ENCODE results near the gene ZBTB7B. TPM values are rescaled to one million over a fixed set of nuclear protein-coding genes. Genes with fewer than 3 reads are reported as not detected.

ZBTB7B gene
- total RNA-seq, 1 donor from 2014 or later = 36.5 TPM

GRCh38 chr1:155038602-155039307 lies 36.2 kb downstream of the ZBTB7B start:
- DNase-seq (ENCODE audit: low read depth) = peak; percentile 54

- no peak for DNase-seq (ENCODE audit: low read depth)
Observed at GRCh38 chr1:155039308-155039669, 36.7 kb downstream of the ZBTB7B start.

GRCh38 chr1:155040358-155041093 lies 37.9 kb downstream of the ZBTB7B start:
- DNase-seq (ENCODE audit: low read depth) = no peak

DNA sequence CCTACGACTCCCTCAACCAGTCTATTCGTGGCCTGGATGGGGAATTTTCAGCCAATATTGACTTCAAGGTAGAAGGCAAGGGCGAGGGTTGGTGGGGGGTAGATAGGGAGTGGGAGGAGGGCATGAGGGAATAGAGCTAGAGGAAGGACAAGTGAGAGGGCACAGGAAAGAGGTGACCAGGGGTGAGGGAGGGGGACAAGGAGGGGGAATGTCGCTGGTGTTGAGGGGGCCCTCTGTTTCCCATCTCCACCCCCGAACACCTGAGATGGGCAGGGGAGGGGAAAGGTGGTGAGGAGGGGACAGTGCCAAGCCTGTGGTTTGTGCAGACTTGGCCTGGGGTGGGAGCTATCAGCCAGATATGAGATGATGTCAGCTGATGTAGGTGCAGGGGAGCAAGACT lies 40.2 kb downstream of the ZBTB7B start:
- no peak for DNase-seq (ENCODE audit: low read depth)

- DNase-seq (ENCODE audit: low read depth) = no peak
Observed at GRCh38 chr1:155043301-155043702, 40.7 kb downstream of the ZBTB7B start.

GRCh38 chr1:155043793-155044192 lies 41.2 kb downstream of the ZBTB7B start:
- no peak for DNase-seq (ENCODE audit: low read depth)

DNA sequence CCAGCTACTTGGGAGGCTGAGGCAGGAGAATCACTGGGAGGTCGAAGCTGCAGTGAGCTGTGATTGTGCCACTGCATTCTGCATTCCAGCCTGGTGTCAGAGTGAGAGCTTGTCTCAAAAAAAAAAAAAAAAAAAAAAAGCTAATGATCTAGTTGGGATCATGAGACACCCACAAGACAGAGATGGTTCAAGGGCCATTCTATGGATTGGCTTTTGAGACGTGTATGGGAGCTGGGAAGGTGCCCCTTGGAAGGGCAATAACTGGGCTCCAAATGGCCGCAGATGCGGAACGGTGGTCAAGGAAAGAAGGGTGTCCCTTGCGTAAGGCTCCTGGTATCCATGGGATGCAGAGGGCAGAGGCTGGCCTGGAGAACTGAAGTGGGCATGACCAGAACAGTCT lies 41.8 kb downstream of the ZBTB7B start:
- DNase-seq (ENCODE audit: low read depth) = no peak

GRCh38 chr1:155044812-155045657 lies 42.4 kb downstream of the ZBTB7B start:
- DNase-seq (ENCODE audit: low read depth) = peak; percentile 72

- DNase-seq (ENCODE audit: low read depth) = no peak
Observed at GRCh38 chr1:155048449-155049334, 46.1 kb downstream of the ZBTB7B start.

- DNase-seq (ENCODE audit: low read depth) = peak; percentile 29
Observed at GRCh38 chr1:155049651-155050559, 47.3 kb downstream of the ZBTB7B start.

DNA sequence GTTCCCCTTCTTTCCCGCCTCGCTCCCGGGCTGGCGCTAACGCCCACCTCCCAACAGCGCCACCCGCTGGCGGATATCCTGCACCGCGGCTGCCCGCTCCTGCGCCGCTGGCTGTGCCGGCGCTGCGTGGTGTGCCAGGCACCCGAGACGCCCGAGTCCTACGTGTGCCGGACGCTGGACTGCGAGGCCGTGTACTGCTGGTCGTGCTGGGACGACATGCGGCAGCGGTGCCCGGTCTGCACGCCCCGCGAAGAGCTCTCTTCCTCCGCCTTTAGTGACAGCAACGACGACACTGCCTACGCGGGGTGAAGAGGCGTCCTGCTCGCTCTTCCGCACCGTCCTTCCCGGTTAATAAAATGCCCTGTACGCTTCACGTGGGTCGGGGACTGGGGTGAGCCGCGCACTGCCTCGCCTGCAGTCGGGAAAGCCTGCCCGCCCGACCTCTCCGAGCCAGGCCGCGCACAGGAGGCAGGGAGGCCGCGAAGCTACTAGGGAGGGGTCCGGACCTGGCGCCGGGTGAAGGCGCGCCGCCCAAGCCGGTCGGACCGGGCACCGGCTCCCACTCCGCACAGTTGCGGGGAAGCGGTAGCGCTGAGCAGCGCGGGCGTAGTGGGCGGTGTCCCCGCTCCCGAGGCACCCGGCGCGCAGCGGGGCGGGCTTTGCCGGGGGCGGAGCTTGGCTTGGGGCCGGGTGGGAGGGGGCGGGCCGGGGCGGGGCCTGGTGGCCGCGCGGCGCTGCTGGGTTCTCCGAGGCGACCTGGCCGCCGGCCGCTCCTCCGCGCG lies 48.1 kb downstream of the ZBTB7B start, which contains the start of gene ADAM15:
TSS of gene ADAM15 (plus strand) at position 757 of the 782 bp plus-strand sequence. CDS start 71 bp downstream, outside the sequence.
- peak; percentile 38 for DNase-seq (ENCODE audit: low read depth)

DNA sequence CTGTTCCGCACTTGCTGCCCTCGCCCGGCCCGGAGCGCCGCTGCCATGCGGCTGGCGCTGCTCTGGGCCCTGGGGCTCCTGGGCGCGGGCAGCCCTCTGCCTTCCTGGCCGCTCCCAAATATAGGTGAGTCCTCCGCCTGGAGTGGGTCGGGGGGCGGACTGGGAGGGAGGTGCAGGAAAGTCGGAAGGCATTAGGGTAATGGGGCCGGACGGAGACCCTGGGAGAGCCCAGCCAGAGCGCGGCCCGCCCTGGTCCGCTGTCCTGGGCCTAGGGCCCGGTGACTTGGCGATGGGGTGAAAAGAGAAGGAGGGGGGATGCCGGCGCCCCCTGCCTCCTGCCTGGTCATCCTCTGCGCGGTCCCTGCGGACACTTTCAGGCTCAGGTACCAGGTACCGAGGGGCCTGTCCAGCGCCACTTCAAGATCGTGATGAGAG lies 48.8 kb downstream of the ZBTB7B start:
- DNase-seq (ENCODE audit: low read depth) = no peak

DNA sequence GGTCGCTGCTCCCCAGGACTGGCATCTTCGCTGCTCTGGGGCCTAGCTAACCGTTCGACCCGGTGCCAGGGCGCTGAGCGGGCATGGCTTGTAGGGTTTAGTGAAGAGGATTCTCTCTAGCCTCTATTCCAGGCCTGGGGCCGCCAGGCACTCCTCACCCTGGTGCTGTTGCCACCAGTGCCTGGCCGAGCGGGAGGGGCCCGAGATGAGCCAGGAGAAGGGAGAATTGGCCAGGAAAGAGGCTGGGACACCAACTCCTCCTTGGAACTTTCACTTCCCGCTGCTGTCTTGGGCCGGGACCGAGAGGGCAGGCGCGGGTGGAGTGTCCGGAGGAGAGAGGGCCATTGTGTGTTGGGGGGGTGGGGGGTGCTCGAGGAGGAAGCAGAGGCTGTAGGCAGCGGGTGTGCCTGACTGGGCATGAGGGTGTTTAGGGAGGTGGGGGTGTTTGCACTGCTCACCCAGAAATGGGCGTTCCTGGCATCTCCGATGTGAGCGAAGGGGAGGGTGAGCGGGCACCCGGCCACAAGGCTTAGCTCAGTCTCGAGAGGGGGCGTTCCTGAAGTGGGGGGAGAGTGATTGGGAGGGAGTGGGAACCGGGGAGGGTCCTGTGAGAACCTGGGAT lies 49.3 kb downstream of the ZBTB7B start:
- DNase-seq (ENCODE audit: low read depth) = no peak

DNA sequence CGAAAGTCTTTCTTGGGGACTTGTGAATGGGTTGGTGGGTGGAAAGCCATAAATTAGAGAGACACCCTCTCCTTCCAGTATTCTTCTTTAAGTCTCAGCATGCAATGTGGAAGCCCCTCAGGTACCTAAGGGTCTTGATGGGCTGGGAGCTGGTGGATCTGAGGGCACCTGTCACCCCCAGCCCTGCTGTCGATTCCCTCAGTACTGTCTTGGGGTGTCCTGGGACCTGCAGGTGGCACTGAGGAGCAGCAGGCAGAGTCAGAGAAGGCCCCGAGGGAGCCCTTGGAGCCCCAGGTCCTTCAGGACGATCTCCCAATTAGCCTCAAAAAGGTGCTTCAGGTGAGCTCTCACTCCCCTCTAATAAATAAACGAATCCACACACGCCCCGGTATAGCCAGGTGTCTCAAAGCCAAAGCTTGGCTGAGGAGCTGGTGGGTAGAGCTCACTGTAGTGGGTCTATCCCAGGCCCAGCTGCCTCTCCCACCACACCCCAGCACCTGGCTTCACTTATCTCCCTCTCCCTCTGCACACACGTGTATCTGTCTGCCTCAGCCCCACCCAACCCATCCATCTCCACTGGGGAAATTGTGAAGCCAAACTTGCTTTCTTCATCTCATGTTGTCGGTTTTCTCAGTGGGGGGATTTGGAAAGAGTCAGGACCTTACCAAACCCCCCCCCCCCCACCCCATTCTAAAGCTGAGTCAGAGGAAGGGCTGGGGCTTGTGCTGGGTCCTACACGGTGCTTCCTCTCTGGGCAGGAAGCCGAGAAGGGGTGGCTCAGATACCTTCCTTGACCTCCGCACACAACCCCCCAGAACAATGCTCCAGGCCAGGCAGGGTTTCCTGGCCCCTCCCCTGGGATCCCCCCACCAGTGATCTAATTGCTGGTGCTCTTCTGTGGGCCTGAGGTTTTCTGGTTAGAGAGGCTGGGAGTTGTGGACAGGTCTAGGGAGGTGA lies 50.1 kb downstream of the ZBTB7B start:
- no peak for DNase-seq (ENCODE audit: low read depth)

- no peak for DNase-seq (ENCODE audit: low read depth)
Observed at GRCh38 chr1:155053531-155054105, 51.0 kb downstream of the ZBTB7B start.

DNA sequence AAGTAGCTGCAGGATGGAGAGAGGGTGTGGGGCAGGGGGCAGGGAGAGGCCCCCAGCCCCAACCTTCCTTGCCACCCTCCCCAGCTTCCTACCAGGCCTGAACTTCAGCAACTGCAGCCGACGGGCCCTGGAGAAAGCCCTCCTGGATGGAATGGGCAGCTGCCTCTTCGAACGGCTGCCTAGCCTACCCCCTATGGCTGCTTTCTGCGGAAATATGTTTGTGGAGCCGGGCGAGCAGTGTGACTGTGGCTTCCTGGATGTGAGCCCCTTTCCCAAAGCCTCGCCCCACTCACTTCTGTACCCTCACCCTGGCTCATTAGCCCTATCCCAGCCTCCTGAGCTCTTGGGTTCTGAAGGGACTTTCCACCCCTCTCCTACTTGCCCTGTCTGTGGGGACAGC lies 54.5 kb downstream of the ZBTB7B start:
- no peak for DNase-seq (ENCODE audit: low read depth)

- DNase-seq (ENCODE audit: low read depth) = no peak
Observed at GRCh38 chr1:155057788-155058211, 55.2 kb downstream of the ZBTB7B start.

Measured in renal cortical epithelial cell (primary cell).